OCI-LY1 (cell line): ENCODE data around the gene PEBP1.

Experiments used
- EZH2 ChIP-seq: fragments of 200-600 bp; sonication (generic), shearing (Covaris generic); IDR thresholded peaks from 2 replicates; pipeline ENCODE4 v1.8.0; 2017; ENCODE audit warnings: borderline replicate concordance, mixed run types, mild to moderate bottlenecking, antibody characterized with exemption, low read length, moderate library complexity, mixed read lengths
- TF ChIP-seq, protein P1 (sequence below): fragments of 200-600 bp; sonication (generic), shearing (Covaris generic); IDR thresholded peaks from 2 replicates; pipeline ENCODE4 v1.5.1; 2017; ENCODE audit warnings: mild to moderate bottlenecking, antibody characterized with exemption, low read length, moderate library complexity, mixed read lengths

DNA sequence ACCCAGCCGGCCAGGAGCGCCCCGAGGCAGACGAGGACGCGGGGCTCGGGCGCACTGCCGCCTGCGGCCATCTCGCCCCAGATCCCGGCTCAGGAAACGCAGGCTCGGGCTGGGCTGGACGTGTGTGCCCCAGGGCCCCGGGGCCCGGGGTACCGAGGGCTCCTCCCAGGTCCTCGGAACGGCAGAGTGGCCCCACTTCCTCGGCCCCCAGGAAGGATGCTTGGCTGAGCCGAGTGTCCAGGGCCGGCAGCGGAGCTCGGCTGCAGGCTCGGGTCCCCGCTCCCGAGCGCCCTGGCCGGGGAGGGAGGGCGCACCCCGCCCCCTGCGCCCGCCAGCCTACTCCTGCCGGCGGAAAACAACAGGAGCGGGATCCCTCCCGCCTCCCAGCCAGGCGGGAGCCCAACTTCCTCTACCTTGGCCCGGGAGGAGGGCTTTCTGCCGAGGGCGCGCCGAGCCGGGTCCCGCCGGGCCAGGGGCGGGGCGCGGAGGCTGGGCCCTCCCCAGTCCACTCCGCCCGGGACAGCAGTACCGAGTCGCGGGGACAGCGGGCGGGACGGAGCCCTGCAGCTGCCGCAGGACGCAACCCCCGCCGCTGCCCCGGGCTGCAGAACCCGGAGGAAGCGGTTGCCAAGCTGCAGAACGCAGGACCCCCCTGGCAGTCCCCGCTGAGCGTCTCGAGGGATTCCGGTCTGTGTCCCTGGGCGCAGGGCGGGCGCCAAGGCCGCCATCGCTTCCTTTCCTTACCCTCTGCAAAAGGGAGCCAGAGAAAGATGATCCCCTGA, 32.1 kb upstream of the PEBP1 start, which contains the start of gene VSIG10:
- TF ChIP-seq, protein P1, sequence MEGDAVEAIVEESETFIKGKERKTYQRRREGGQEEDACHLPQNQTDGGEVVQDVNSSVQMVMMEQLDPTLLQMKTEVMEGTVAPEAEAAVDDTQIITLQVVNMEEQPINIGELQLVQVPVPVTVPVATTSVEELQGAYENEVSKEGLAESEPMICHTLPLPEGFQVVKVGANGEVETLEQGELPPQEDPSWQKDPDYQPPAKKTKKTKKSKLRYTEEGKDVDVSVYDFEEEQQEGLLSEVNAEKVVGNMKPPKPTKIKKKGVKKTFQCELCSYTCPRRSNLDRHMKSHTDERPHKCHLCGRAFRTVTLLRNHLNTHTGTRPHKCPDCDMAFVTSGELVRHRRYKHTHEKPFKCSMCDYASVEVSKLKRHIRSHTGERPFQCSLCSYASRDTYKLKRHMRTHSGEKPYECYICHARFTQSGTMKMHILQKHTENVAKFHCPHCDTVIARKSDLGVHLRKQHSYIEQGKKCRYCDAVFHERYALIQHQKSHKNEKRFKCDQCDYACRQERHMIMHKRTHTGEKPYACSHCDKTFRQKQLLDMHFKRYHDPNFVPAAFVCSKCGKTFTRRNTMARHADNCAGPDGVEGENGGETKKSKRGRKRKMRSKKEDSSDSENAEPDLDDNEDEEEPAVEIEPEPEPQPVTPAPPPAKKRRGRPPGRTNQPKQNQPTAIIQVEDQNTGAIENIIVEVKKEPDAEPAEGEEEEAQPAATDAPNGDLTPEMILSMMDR, result no peak
- no peak for TF ChIP-seq EZH2
